Tongue (tissue), 2 donors: Measurements from ENCODE around the gene ZC3H8. TPM values are rescaled to one million over a fixed set of nuclear protein-coding genes. Genes with fewer than 3 reads are reported as not detected.

Source experiments
- DNase-seq: peaks from one replicate; pipeline ENCODE4 v3.0.0-alpha.2; 2015
- total RNA-seq: library from RNA; depleted of rRNA; stranded (reverse); fragments of >200 nt; gene quantifications from one replicate; pipeline ENCODE4 v1.2.3, GENCODE V29; 2014

The ZC3H8 gene
- total RNA-seq, 1 donor from 2014 or later: 21.0 TPM

DNA sequence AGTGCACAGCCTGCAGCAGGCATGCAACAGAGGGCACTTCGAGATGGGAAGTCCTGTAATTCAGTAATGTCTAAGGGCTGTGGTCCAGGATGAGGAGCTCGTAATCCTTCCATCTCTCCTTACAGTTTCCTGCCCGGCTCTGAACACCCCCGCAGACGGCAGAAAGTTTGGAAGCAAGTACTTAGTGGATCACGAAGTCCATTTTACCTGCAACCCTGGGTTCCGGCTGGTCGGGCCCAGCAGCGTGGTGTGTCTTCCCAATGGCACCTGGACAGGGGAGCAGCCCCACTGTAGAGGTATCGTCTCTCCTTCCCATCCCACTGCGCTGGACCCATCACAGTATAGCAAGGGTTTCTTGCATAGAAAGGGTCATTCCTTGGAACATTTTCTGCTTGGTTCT is 90.0 kb downstream of the ZC3H8 start:
- DNase-seq: no peak

DNA sequence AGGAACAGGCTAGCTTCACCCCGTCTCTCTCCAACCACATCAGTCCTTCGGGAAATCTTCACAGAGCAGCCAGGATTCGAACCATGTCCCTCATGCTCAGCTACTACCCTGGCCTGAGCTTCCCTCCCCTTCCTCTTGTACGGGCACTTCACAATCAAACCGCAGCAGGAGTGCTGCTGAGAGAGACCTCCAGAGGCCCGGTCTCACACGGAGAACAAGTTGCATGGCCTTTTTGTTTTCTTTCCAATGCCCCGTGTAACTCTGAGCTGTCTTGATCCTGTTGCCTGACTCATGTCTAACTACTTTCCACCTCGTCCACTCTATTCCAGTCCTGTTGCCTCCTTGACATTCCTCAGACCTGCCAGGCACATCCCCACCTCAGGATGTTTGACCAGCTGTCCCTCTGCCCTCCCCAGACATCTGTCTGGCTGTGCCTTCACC is 91.3 kb downstream of the ZC3H8 start:
- DNase-seq: no peak

DNA sequence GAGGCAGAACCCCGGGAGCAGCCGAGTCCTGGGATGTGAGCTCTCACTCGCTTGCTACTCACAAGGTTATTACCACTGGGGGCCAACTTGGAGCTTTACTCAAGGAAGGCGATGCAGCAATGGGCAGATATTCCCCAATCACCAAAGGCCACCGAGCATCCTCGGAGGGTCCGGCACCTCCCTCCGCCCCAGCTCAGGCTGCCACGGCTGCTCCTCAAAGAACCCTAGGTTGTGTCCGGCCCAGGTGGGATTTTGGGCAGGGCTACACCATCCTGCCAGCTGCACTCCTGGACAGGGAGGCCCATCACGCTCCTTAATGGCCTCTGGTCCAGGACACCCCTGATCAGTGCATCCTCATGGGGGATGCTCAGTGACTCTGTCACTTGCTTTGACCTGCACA is 91.9 kb downstream of the ZC3H8 start:
- DNase-seq: no peak

DNA sequence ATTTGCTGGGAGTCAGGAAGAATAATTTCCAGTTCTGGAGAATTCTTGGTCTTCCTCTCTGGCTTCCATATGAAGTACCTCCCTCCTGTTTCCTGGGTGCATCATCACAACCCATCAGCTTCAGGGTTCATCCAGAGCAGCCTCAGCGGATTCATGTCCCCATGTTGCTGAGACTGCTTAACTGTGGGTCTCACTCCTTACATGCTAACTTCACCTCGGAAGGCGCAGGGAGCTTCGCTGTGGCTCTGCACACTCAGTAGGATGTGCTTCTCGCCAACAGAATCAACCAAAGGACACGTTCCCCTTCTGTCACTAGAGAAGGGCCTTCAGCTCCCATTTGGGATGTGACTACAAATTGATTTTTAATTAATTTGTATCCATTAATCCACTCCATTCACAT is 92.5 kb downstream of the ZC3H8 start:
- no peak for DNase-seq

Other genes starting within 250 kb of the ZC3H8 start
- gene TMEM87B, start 199.8 kb downstream of the ZC3H8 start, total RNA-seq: 26.4 TPM
- 9.5 TPM for gene FBLN7, start 116.7 kb downstream of the ZC3H8 start, total RNA-seq
- gene ZC3H6, start 20.6 kb upstream of the ZC3H8 start, total RNA-seq: 10.8 TPM
- 22.9 TPM for gene RGPD8, start 178.6 kb upstream of the ZC3H8 start, total RNA-seq
- 26.4 TPM for gene TTL, start 227.1 kb upstream of the ZC3H8 start, total RNA-seq